K562 (cell line): ENCODE data around the gene SCYGR5. TPM values are rescaled to one million over a fixed set of nuclear protein-coding genes. Genes with fewer than 3 reads are reported as not detected.

Experiments
- ATAC-seq: fragments of 200-7000 bp; cut with Tn5 transposase; 3 replicates; pipeline ENCODE4 v1.9.1; 2020; ENCODE audit warnings: moderate library complexity
- BruUV-seq: library from RNA; stranded (reverse); fragments of 400-500 nt; replicated peaks from 2 replicates; lab custom pipeline; 2021; lab: Mats Ljungman, UMichigan
- CTCF ChIA-PET: fragments of 300-600 bp; formaldehyde crosslinking; extraction: SDS; loops from one replicate; lab custom pipeline; 2021; ENCODE audit warnings: low intra/inter-chr PET ratio; lab: Yijun Ruan, JAX
- POLR2A ChIA-PET: fragments of 300-600, 350-650 bp; sonication (Branson Sonifier 250); formaldehyde crosslinking; extraction: SDS; loops from one replicate; lab custom pipeline; 2021; ENCODE audit warnings: antibody characterized with exemption, inconsistent platforms; lab: Yijun Ruan, JAX
- DNase-seq, 4 experiments: peaks; one replicate each; pipeline versions ENCODE4 v3.0.0 to v3.0.0-alpha.2; 2011 to 2018; ENCODE audit warnings: low spot score in 3 of 4, mixed read lengths in 3 of 4; ENCODE audit errors: extremely low read depth in 1 of 4
- FAIRE-seq: peaks from 2 replicates; lab custom pipeline; 2011; peaks lifted over from hg19 to GRCh38; lab: Jason Lieb, UNC
- H2AFZ ChIP-seq: 2 replicates; pipeline ENCODE4 v1.6.0; 2011; ENCODE audit warnings: low read depth, low read length, control low read depth, inconsistent platforms
- H3K27ac ChIP-seq: fragments of 200-600 bp; 3 replicates; pipeline ENCODE4 v1.8.0; 2011; ENCODE audit warnings: low read depth, mild to moderate bottlenecking, control low read depth, inconsistent platforms, low read length, moderate library complexity, mixed read lengths; ENCODE audit errors: extremely low read depth
- H3K27me3 ChIP-seq, 2 experiments: fragments of 300-600 bp in 1 of 2; 2 replicates in 1 of 2; 3 replicates in 1 of 2; pipeline versions ENCODE4 v1.6.0 to v1.8.0; 2011; ENCODE audit warnings: inconsistent platforms in 2 of 2, low read length in 2 of 2, mild to moderate bottlenecking in 1 of 2, mixed read lengths in 1 of 2, moderate library complexity in 1 of 2; ENCODE audit not compliant: control insufficient read depth in 2 of 2, insufficient read depth in 2 of 2
- H3K36me3 ChIP-seq: fragments of 300-600 bp; 3 replicates; pipeline ENCODE4 v1.8.0; 2011; ENCODE audit warnings: mild to moderate bottlenecking, low read length, inconsistent platforms; ENCODE audit not compliant: control insufficient read depth, insufficient read depth
- H3K4me1 ChIP-seq, 2 experiments: fragments of 200-600 bp in 1 of 2; replicated peaks in 1 of 2; 2 replicates in 1 of 2; 3 replicates in 1 of 2; pipeline versions ENCODE4 v1.5.1 to v1.8.0; 2011; ENCODE audit warnings: inconsistent platforms in 2 of 2, low read length in 2 of 2, mild to moderate bottlenecking in 1 of 2, mixed read lengths in 1 of 2, moderate library complexity in 1 of 2; ENCODE audit not compliant: control insufficient read depth in 2 of 2, insufficient read depth in 2 of 2
- H3K4me2 ChIP-seq: 2 replicates; pipeline ENCODE4 v1.6.1; 2011; ENCODE audit warnings: low read length, control low read depth, inconsistent platforms, mixed read lengths; ENCODE audit not compliant: insufficient read depth
- H3K4me3 ChIP-seq: fragments of 200-600 bp; sonication (generic), shearing (Covaris generic); 2 replicates; pipeline ENCODE4 v1.5.1; 2016; ENCODE audit warnings: control low read depth, inconsistent platforms
- H3K79me2 ChIP-seq: fragments of 200-600 bp; 3 replicates; pipeline ENCODE4 v1.8.0; 2011; ENCODE audit warnings: low read length, inconsistent platforms; ENCODE audit not compliant: control insufficient read depth, insufficient read depth
- H3K9ac ChIP-seq, 2 experiments: 2 replicates each; pipeline versions ENCODE4 v1.6.0 to v1.6.1; 2011; ENCODE audit warnings: low read depth in 2 of 2, low read length in 2 of 2, control low read depth in 1 of 2, inconsistent platforms in 1 of 2, mild to moderate bottlenecking in 1 of 2, mixed read lengths in 1 of 2; ENCODE audit not compliant: insufficient read depth in 1 of 2
- H3K9me1 ChIP-seq: one replicate; pipeline ENCODE4 v1.6.0; 2011; ENCODE audit warnings: inconsistent platforms, mild to moderate bottlenecking, low read length, moderate library complexity; ENCODE audit not compliant: control insufficient read depth, insufficient read depth
- H3K9me3 ChIP-seq: replicated peaks from 2 replicates; pipeline ENCODE4 v1.5.1; 2011; ENCODE audit warnings: low read depth, low read length, inconsistent platforms; ENCODE audit not compliant: control insufficient read depth, insufficient read depth
- H4K20me1 ChIP-seq: replicated peaks from 2 replicates; pipeline ENCODE4 v1.6.1; 2011; ENCODE audit warnings: low read length, inconsistent platforms, mixed read lengths; ENCODE audit not compliant: control insufficient read depth, insufficient read depth
- BRF1 ChIP-seq: IDR thresholded peaks from 3 replicates; pipeline ENCODE4 v1.6.1; 2011; ENCODE audit warnings: borderline replicate concordance, mild to moderate bottlenecking; ENCODE audit not compliant: insufficient read length; ENCODE audit errors: extremely low read depth
- E2F8 ChIP-seq: fragments of 450-650 bp; IDR thresholded peaks from 2 replicates; pipeline ENCODE4 v1.7.1; 2018; ENCODE audit warnings: mild to moderate bottlenecking, low read depth; ENCODE audit not compliant: partially characterized antibody
- ETS2 ChIP-seq: IDR thresholded peaks from 2 replicates; pipeline ENCODE4 v1.6.1; 2016; ENCODE audit warnings: borderline replicate concordance, missing genetic modification characterization, mild to moderate bottlenecking, moderate library complexity, missing compliant biosample characterization; ENCODE audit not compliant: poor library complexity, severe bottlenecking
- ILK ChIP-seq: fragments of 450-650 bp; IDR thresholded peaks from 2 replicates; pipeline ENCODE4 v1.6.1; 2016; ENCODE audit warnings: missing genetic modification characterization, low read depth, mild to moderate bottlenecking, missing compliant biosample characterization, moderate library complexity, borderline replicate concordance
- KDM5B ChIP-seq: fragments of 200-600 bp; sonication (generic); IDR thresholded peaks from 2 replicates; pipeline ENCODE4 v1.6.1; 2012; ENCODE audit warnings: low read depth, mild to moderate bottlenecking, moderate library complexity, low read length, control low read depth, inconsistent platforms; ENCODE audit not compliant: insufficient replicate concordance
- MAX ChIP-seq: sonication (generic); formaldehyde crosslinking; IDR thresholded peaks from 2 replicates; pipeline ENCODE4 v1.9.0; 2022; ENCODE audit warnings: mild to moderate bottlenecking, missing genetic modification reagents
- MCM2 ChIP-seq: fragments of 450-650 bp; IDR thresholded peaks from 2 replicates; pipeline ENCODE4 v1.6.1; 2017; ENCODE audit warnings: low read depth, mild to moderate bottlenecking
- NKRF ChIP-seq: fragments of 450-650 bp; IDR thresholded peaks from 2 replicates; pipeline ENCODE4 v1.6.1; 2016; ENCODE audit warnings: borderline replicate concordance
- ZNF609 ChIP-seq: sonication (generic); formaldehyde crosslinking; IDR thresholded peaks from 2 replicates; pipeline ENCODE4 v1.8.1; 2023; ENCODE audit warnings: missing genetic modification reagents, mild to moderate bottlenecking, borderline replicate concordance
- WGBS: fragments of 100-300 bp; shearing (Covaris generic); methylation state at CpG from one replicate; pipeline ENCODE4 v1.1.6; 2016; ENCODE audit warnings: low coverage, mixed read lengths; ENCODE audit not compliant: insufficient coverage; ENCODE audit errors: missing lambda C conversion rate; 5-methylcytosine and 5-hydroxymethylcytosine counted together
- in situ Hi-C: fragments of 300-500 bp; cut with MboI; formaldehyde crosslinking; loops from 4 replicates; pipeline ENCODE4 v1.15.0; 2018; ENCODE audit warnings: inconsistent platforms, mixed read lengths
- intact Hi-C: fragments of 100-400 bp; cut with micrococcal nuclease; formaldehyde crosslinking; loops from 2 replicates; pipeline ENCODE4 v1.14.2; 2022
- polyA plus RNA-seq, 8 experiments: library from polyadenylated mRNA; depleted of rRNA in 4 of 8; stranded (reverse) in 5 of 8; unstranded in 3 of 8; fragments of >200 nt; fragmentation: Nextera tagmentation in 2 of 8; fragmentation: Illumina TruSeq in 1 of 8; extraction: Ambion mirVana in 2 of 8; extraction: Trizol in 1 of 8; gene quantifications; 2 replicates each; pipeline versions ENCODE4 v1.2.1 to v1.2.3, GENCODE V29; 2011 to 2014; ENCODE audit warnings: inconsistent platforms in 1 of 8, missing spikeins in 1 of 8
- total RNA-seq, 7 experiments: library from RNA; depleted of rRNA in 6 of 7; stranded (reverse); fragments of >200 nt in 6 of 7; fragmentation: Illumina TruSeq in 2 of 7; extraction: Trizol in 2 of 7; gene quantifications; 2 replicates each; pipeline versions ENCODE4 v1.2.1 to v1.2.3, GENCODE V29; 2011 to 2021; ENCODE audit warnings: low replicate concordance in 1 of 7

The SCYGR5 gene
- total and polyA plus RNA-seq, 9 of the 15 experiments (the other 6 are each of a cell fraction or from before 2014, with no cell fraction given), result not detected

GRCh38 chr2:227629435-227629834, 37.2 kb upstream of the SCYGR5 start:
- H3K9me3 ChIP-seq, result no peaks in the 10 kb centered on the region
- no TSS peak for BruUV-seq
- H3K4me1 ChIP-seq, result no peaks in the 10 kb centered on the region
- no peak for ATAC-seq
- no peaks in the 10 kb centered on the region for H3K9me1 ChIP-seq
- no peak for FAIRE-seq
- H2AFZ ChIP-seq, result no peak overlapping the region
- no peak overlapping the region for H3K4me3 ChIP-seq
- H3K79me2 ChIP-seq, result no peaks in the 10 kb centered on the region
- ChIA-PET CTCF (no interaction called here), POLR2A (no interaction called here)
- no peaks in the 10 kb centered on the region for H3K36me3 ChIP-seq
- H4K20me1 ChIP-seq, result no peaks in the 10 kb centered on the region
- intact Hi-C loops (no loop called here), in situ Hi-C loops (no loop called here)
- H3K27ac ChIP-seq, result no peak overlapping the region
- no peak overlapping the region for H3K9ac ChIP-seq
- H3K4me2 ChIP-seq, result no peak overlapping the region
- 1% methylated on average over 7 of the region's 7 CpGs for WGBS
- no peak for DNase-seq
- peaks cover 5 to 18% of the 10 kb centered on the region in 2 experiments; a peak in 4 of 5 replicates for H3K27me3 ChIP-seq
- no peak for TF ChIP-seq ILK
- no peak for TF ChIP-seq NKRF
- TF ChIP-seq ZNF609, result no peak
- TF ChIP-seq ETS2 (tag), result no peak
- no peak for TF ChIP-seq BRF1
- no peak for TF ChIP-seq MAX (CRISPR knock-in tag)
- TF ChIP-seq MCM2, result no peak
- TF ChIP-seq E2F8, result no peak
- TF ChIP-seq KDM5B, result no peak
